Frontal cortex (tissue), 4 donors: ENCODE results near the gene NRF1. TPM values are rescaled to one million over a fixed set of nuclear protein-coding genes. Genes with fewer than 3 reads are reported as not detected.
"Not testable (repeated sequence)": the region's sequence is repeated elsewhere in the genome, so short reads cannot be mapped to it uniquely, and the experiment has no call there.

Experiments used
- DNase-seq, 2 donors: peaks; one replicate each; pipeline ENCODE4 v3.0.0; 2012; ENCODE audit warnings: low spot score in 2 of 2
- FAIRE-seq: peaks from 2 replicates; lab custom pipeline; 2012; peaks lifted over from hg19 to GRCh38; lab: Jason Lieb, UNC
- total RNA-seq: library from RNA; depleted of rRNA; stranded (reverse); fragments of >200 nt; gene quantifications from one replicate; pipeline ENCODE4 v1.2.3, GENCODE V29; 2014
- donor health status: control.
- donor health status: control.
- donor health status: control.

NRF1 gene
- total RNA-seq, 1 donor from 2014 or later: 19.2 TPM

- FAIRE-seq (no peak), DNase-seq (no peak)
Observed at GRCh38 chr7:129605960-129606614, 5.4 kb upstream of the NRF1 start.

- FAIRE-seq (no peak), DNase-seq (no peak)
Observed at GRCh38 chr7:129606803-129607202, 4.7 kb upstream of the NRF1 start.

- DNase-seq: no peak
- FAIRE-seq: no peak
Observed at GRCh38 chr7:129607471-129608120, 3.9 kb upstream of the NRF1 start.

GRCh38 chr7:129609666-129610065 is 1.9 kb upstream of the NRF1 start:
- DNase-seq (no peak), FAIRE-seq (no peak)

GRCh38 chr7:129610709-129611245 is 743 bp upstream of the NRF1 start:
- FAIRE-seq (no peak), DNase-seq (no peak)

GRCh38 chr7:129612112-129613015 is 844 bp downstream of the NRF1 start:
- FAIRE-seq (no peak), DNase-seq (no peak)

GRCh38 chr7:129613016-129613337 is 1.5 kb downstream of the NRF1 start:
- FAIRE-seq (no peak), DNase-seq (no peak)

GRCh38 chr7:129615018-129615417 is 3.5 kb downstream of the NRF1 start:
- no peak for FAIRE-seq
- DNase-seq: no peak

GRCh38 chr7:129616530-129616929 is 5.0 kb downstream of the NRF1 start:
- no peak for DNase-seq
- FAIRE-seq: no peak

GRCh38 chr7:129617178-129617577 is 5.7 kb downstream of the NRF1 start:
- no peak for FAIRE-seq
- no peak for DNase-seq

GRCh38 chr7:129617652-129618051 is 6.1 kb downstream of the NRF1 start:
- DNase-seq: no peak
- no peak for FAIRE-seq

- no peak for DNase-seq
- FAIRE-seq: no peak
Observed at GRCh38 chr7:129626896-129627295, 15.4 kb downstream of the NRF1 start.

GRCh38 chr7:129630341-129630740 is 18.8 kb downstream of the NRF1 start:
- DNase-seq (no peak), FAIRE-seq (no peak)

GRCh38 chr7:129634361-129635034 is 23.0 kb downstream of the NRF1 start:
- no peak for FAIRE-seq
- no peak for DNase-seq

- peak; percentile 30 to 57 for DNase-seq
- FAIRE-seq: no peak
Observed at GRCh38 chr7:129635300-129636029, 23.9 kb downstream of the NRF1 start.

GRCh38 chr7:129636030-129636550 is 24.6 kb downstream of the NRF1 start:
- DNase-seq, FAIRE-seq: not testable (repeated sequence)

- no peak for FAIRE-seq
Observed at GRCh38 chr7:129636641-129637040, 25.1 kb downstream of the NRF1 start.

GRCh38 chr7:129640400-129640799 is 28.9 kb downstream of the NRF1 start:
- no peak for DNase-seq
- FAIRE-seq: no peak

More at GRCh38 chr7:129636641-129637040, 25.1 kb downstream of the NRF1 start:
- no peak for DNase-seq

- no peak for DNase-seq
Observed at GRCh38 chr7:129642871-129643549, 31.5 kb downstream of the NRF1 start.

More at GRCh38 chr7:129642871-129643549, 31.5 kb downstream of the NRF1 start:
- no peak for FAIRE-seq
